Esophagus squamous epithelium (tissue), 5 donors: ENCODE results near the gene UBXN10. TPM values are rescaled to one million over a fixed set of nuclear protein-coding genes. Genes with fewer than 3 reads are reported as not detected.

Experiments used
- DNase-seq: peaks from one replicate; lab custom pipeline; 2025; lab: John Stamatoyannopoulos, UW
- H3K27ac ChIP-seq, 4 donors: fragments of 200-600 bp; sonication (generic); one replicate each; pipeline ENCODE4 v1.5.1; 2016 to 2019; ENCODE audit warnings: mild to moderate bottlenecking in 1 of 4
- H3K27me3 ChIP-seq, 4 donors: fragments of 200-600 bp; sonication (generic); 1 replicate in 3 of 4; 2 replicates in 1 of 4; pipeline versions ENCODE4 v1.5.1 to v1.6.0; 2017 to 2021; ENCODE audit warnings: antibody characterized with exemption in 1 of 4
- H3K36me3 ChIP-seq, 3 donors: fragments of 200-600 bp; sonication (generic); one replicate each; pipeline ENCODE4 v1.5.1; 2016 to 2019
- H3K4me1 ChIP-seq, 3 donors: fragments of 200-600 bp; sonication (generic); one replicate each; pipeline ENCODE4 v1.5.1; 2017 to 2019
- H3K4me3 ChIP-seq, 4 donors: fragments of 200-600 bp; sonication (generic); 1 replicate in 3 of 4; 2 replicates in 1 of 4; pipeline ENCODE4 v1.5.1; 2016 to 2019; ENCODE audit warnings: mild to moderate bottlenecking in 2 of 4, moderate library complexity in 1 of 4
- H3K9me3 ChIP-seq, 3 donors: fragments of 200-600 bp; sonication (generic); one replicate each; pipeline ENCODE4 v1.5.1; 2016 to 2019
- POLR2A ChIP-seq, 4 donors: fragments of 450-650 bp; IDR thresholded peaks; one replicate each; pipeline ENCODE4 v1.6.1; 2017; ENCODE audit warnings: antibody characterized with exemption in 4 of 4, mild to moderate bottlenecking in 4 of 4, moderate library complexity in 3 of 4
- WGBS, 2 donors: methylation state at CpG; one replicate each; pipeline ENCODE4 v1.1.5; 2018; 5-methylcytosine and 5-hydroxymethylcytosine counted together
- intact Hi-C: fragments of 100-400 bp; cut with DNase I; formaldehyde crosslinking; loops from one replicate; pipeline ENCODE4 v1.15.0; 2022
- total RNA-seq, 4 donors: library from RNA; depleted of rRNA; stranded (reverse); fragments of >200 nt; gene quantifications; one replicate each; pipeline ENCODE4 v1.1.0, GENCODE V29; 2016
- TF ChIP-seq, protein P1 (sequence below), 6 experiments: fragments of 450-650 bp in 4 of 6; fragments of 200-600 bp in 2 of 6; sonication (generic) in 2 of 6; IDR thresholded peaks; one replicate each; pipeline ENCODE4 v1.5.1; 2016 to 2019; ENCODE audit warnings: antibody characterized with exemption in 6 of 6, mild to moderate bottlenecking in 4 of 6, moderate library complexity in 4 of 6
- donor health status: DM: yes; HTN: yes; CAD: no.

Gene UBXN10
- total RNA-seq, 4 donors from 2014 or later, result 0.11 to 5.5 (median 0.81) TPM

DNA sequence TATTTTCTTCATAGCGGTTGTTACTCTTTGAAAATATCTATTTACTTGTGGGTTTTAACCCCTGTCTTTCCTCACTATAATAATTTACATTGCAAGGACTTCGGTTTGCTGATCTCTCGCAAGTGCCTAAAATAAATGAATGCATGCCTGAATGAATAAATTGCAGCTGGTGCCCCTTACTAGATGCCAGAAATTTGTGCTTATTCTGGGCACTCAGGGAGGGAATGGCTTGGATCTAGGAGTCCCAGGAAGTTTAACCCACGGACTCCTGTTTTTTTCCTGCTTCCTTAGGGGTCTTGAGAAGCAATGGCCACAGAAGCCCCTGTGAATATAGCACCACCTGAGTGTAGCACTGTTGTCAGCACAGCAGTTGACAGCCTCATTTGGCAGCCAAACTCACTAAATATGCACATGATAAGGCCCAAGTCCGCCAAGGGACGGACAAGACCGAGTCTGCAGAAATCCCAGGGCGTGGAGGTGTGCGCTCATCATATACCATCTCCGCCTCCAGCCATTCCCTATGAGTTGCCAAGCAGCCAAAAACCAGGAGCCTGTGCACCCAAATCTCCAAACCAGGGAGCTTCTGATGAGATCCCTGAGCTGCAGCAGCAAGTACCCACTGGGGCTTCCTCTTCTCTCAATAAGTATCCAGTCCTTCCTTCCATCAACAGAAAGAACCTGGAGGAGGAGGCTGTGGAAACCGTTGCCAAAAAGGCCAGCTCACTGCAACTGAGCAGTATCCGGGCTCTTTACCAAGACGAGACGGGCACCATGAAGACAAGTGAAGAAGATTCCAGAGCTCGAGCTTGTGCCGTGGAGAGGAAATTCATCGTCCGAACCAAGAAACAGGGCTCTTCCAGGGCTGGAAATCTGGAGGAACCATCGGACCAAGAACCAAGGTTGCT is 4.6 kb downstream of the UBXN10 start:
- WGBS, 2 donors, result 81 to 85% methylated on average over 17 to 18 of the region's 19 CpGs
- Histone ChIP-seq H3K4me3 (no peak overlapping the region), H3K27ac (peak overlapping the region in 1 of 4 donors; percentile 46), H3K4me1 (peaks cover 10 to 57% (median 25%) of the 10 kb centered on the region in 3 donors), H3K27me3 (peaks cover 0 to 84% (median 0%) of the 10 kb centered on the region in 4 donors), H3K9me3 (no peaks in the 10 kb centered on the region), H3K36me3 (no peaks in the 10 kb centered on the region)
- no peak for DNase-seq
- no peak for TF ChIP-seq POLR2A (IDR thresholded peaks at IDR 0.05)
- TF ChIP-seq, protein P1, sequence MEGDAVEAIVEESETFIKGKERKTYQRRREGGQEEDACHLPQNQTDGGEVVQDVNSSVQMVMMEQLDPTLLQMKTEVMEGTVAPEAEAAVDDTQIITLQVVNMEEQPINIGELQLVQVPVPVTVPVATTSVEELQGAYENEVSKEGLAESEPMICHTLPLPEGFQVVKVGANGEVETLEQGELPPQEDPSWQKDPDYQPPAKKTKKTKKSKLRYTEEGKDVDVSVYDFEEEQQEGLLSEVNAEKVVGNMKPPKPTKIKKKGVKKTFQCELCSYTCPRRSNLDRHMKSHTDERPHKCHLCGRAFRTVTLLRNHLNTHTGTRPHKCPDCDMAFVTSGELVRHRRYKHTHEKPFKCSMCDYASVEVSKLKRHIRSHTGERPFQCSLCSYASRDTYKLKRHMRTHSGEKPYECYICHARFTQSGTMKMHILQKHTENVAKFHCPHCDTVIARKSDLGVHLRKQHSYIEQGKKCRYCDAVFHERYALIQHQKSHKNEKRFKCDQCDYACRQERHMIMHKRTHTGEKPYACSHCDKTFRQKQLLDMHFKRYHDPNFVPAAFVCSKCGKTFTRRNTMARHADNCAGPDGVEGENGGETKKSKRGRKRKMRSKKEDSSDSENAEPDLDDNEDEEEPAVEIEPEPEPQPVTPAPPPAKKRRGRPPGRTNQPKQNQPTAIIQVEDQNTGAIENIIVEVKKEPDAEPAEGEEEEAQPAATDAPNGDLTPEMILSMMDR (IDR thresholded peaks at IDR 0.05), result no peak
- intact Hi-C loops, result no loop called here

GRCh38 chr1:20191266-20191825 is 5.5 kb downstream of the UBXN10 start:
- no peak for DNase-seq
- Histone ChIP-seq H3K27ac (peak overlapping the region in 3 of 4 donors; percentile 31 to 51 (median 46)), H3K27me3 (peaks cover 0 to 84% (median 0%) of the 10 kb centered on the region in 4 donors), H3K4me3 (no peak overlapping the region), H3K36me3 (no peaks in the 10 kb centered on the region), H3K4me1 (peaks cover 5 to 50% (median 19%) of the 10 kb centered on the region in 3 donors), H3K9me3 (no peaks in the 10 kb centered on the region)
- 88 to 90% methylated on average over 5 to 11 of the region's 12 CpGs for WGBS, 2 donors
- TF ChIP-seq POLR2A (IDR thresholded peaks at IDR 0.05), result no peak
- TF ChIP-seq, protein P1 (IDR thresholded peaks at IDR 0.05), result no peak
- intact Hi-C loops, result no loop called here

- intact Hi-C loops, result no loop called here
- peaks cover 5 to 40% (median 10%) of the 10 kb centered on the region in 3 donors for H3K4me1 ChIP-seq
- DNase-seq, result no peak
- H3K36me3 ChIP-seq, result no peaks in the 10 kb centered on the region
- H3K4me3 ChIP-seq, result no peak overlapping the region
- TF ChIP-seq POLR2A (IDR thresholded peaks at IDR 0.05), result no peak
- TF ChIP-seq, protein P1 (IDR thresholded peaks at IDR 0.05), result no peak
- 47 to 56% methylated on average over 4 to 5 of the region's 5 CpGs for WGBS, 2 donors
- peak overlapping the region in 3 of 4 donors; percentile 42 to 74 (median 54) for H3K27ac ChIP-seq
- peaks cover 0 to 79% (median 0%) of the 10 kb centered on the region in 4 donors for H3K27me3 ChIP-seq
- no peaks in the 10 kb centered on the region for H3K9me3 ChIP-seq
Observed at GRCh38 chr1:20192364-20192763, 6.5 kb downstream of the UBXN10 start.

- peaks cover 5 to 36% (median 7%) of the 10 kb centered on the region in 3 donors for H3K4me1 ChIP-seq
- intact Hi-C loops, result no loop called here
- peaks cover 0 to 74% (median 0%) of the 10 kb centered on the region in 4 donors for H3K27me3 ChIP-seq
- 75% methylated on average over 1 of the region's 1 CpG; no CpG with 5 or more reads in 1 of the 2 donors for WGBS, 2 donors
- no peaks in the 10 kb centered on the region for H3K36me3 ChIP-seq
- no peak for DNase-seq
- peak overlapping the region; percentile 0 to 74 (median 48) for H3K27ac ChIP-seq
- no peak overlapping the region for H3K4me3 ChIP-seq
- no peaks in the 10 kb centered on the region for H3K9me3 ChIP-seq
- TF ChIP-seq, protein P1 (IDR thresholded peaks at IDR 0.05), result no peak
- TF ChIP-seq POLR2A (IDR thresholded peaks at IDR 0.05), result no peak
Observed at GRCh38 chr1:20192871-20193411, 7.0 kb downstream of the UBXN10 start.
